ENCODE measurements around the gene ERCC2.

DNA sequence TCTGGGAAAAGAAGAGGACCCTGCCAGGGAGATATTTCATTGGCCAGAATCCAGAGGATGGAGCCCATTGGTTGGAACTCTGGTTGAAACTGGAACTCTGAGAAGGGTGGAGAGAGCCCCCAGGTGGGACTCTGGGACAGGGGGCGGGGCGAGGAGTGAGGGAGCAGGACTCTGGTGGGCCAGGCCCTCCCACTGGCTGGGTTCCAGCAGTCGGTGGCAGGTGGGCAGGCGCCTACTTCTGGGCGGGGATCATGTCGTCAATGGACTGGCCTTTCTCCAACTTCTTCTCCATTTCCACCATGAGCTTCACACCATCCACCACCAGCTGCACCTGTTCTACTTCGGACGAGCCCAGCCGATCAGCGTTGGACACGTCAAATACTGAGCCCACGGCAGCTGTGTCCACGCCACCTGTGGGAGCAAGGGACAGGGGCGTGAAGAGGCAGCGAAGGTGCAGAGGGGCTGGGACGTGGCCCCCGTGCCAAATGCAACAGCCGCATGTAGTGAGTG lies 63.8 kb downstream of the ERCC2 start:
- TF ChIP-seq, protein P1, sequence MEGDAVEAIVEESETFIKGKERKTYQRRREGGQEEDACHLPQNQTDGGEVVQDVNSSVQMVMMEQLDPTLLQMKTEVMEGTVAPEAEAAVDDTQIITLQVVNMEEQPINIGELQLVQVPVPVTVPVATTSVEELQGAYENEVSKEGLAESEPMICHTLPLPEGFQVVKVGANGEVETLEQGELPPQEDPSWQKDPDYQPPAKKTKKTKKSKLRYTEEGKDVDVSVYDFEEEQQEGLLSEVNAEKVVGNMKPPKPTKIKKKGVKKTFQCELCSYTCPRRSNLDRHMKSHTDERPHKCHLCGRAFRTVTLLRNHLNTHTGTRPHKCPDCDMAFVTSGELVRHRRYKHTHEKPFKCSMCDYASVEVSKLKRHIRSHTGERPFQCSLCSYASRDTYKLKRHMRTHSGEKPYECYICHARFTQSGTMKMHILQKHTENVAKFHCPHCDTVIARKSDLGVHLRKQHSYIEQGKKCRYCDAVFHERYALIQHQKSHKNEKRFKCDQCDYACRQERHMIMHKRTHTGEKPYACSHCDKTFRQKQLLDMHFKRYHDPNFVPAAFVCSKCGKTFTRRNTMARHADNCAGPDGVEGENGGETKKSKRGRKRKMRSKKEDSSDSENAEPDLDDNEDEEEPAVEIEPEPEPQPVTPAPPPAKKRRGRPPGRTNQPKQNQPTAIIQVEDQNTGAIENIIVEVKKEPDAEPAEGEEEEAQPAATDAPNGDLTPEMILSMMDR (IDR thresholded peaks at IDR 0.05) = no peak
- TF ChIP-seq POLR2A (IDR thresholded peaks at IDR 0.05) = no peak
